CD4-positive, alpha-beta T cell treated with Interleukin-6 for 4 hours (primary cell): ENCODE results near the gene RPS6KC1.
"Not testable (repeated sequence)": the region's sequence is repeated elsewhere in the genome, so short reads cannot be mapped to it uniquely, and the experiment has no call there.

Experiments
- DNase-seq: peaks from one replicate; pipeline ENCODE4 v3.0.0-alpha.2; 2020; ENCODE audit warnings: mixed read lengths

Gene RPS6KC1

GRCh38 chr1:213159376-213159775 is 108.3 kb downstream of the RPS6KC1 start:
- DNase-seq, result no peak

GRCh38 chr1:213160442-213160841 is 109.4 kb downstream of the RPS6KC1 start:
- not testable (repeated sequence) for DNase-seq

- DNase-seq, result no peak
Observed at GRCh38 chr1:213162338-213162737, 111.3 kb downstream of the RPS6KC1 start.

- no peak for DNase-seq
Observed at GRCh38 chr1:213162862-213163261, 111.8 kb downstream of the RPS6KC1 start.

- DNase-seq, result no peak
Observed at GRCh38 chr1:213163278-213163711, 112.3 kb downstream of the RPS6KC1 start.

GRCh38 chr1:213164561-213164960 is 113.5 kb downstream of the RPS6KC1 start:
- DNase-seq, result no peak

GRCh38 chr1:213166852-213167251 is 115.8 kb downstream of the RPS6KC1 start:
- DNase-seq, result no peak

- no peak for DNase-seq
Observed at GRCh38 chr1:213171711-213172110, 120.7 kb downstream of the RPS6KC1 start.

GRCh38 chr1:213176341-213176740 is 125.3 kb downstream of the RPS6KC1 start:
- DNase-seq, result no peak

- DNase-seq, result no peak
Observed at GRCh38 chr1:213179784-213180183, 128.7 kb downstream of the RPS6KC1 start.

GRCh38 chr1:213180833-213181232 is 129.8 kb downstream of the RPS6KC1 start:
- no peak for DNase-seq

- DNase-seq, result no peak
Observed at GRCh38 chr1:213183036-213183672, 132.1 kb downstream of the RPS6KC1 start.

GRCh38 chr1:213186168-213186567 is 135.1 kb downstream of the RPS6KC1 start:
- DNase-seq, result no peak

GRCh38 chr1:213192026-213192425 is 141.0 kb downstream of the RPS6KC1 start:
- DNase-seq, result no peak

- no peak for DNase-seq
Observed at GRCh38 chr1:213194383-213194782, 143.3 kb downstream of the RPS6KC1 start.

GRCh38 chr1:213194855-213195254 is 143.8 kb downstream of the RPS6KC1 start:
- no peak for DNase-seq

GRCh38 chr1:213196328-213197054 is 145.4 kb downstream of the RPS6KC1 start:
- DNase-seq, result not testable (repeated sequence)

GRCh38 chr1:213200630-213201029 is 149.6 kb downstream of the RPS6KC1 start:
- DNase-seq, result no peak

- no peak for DNase-seq
Observed at GRCh38 chr1:213201380-213202155, 150.5 kb downstream of the RPS6KC1 start.

GRCh38 chr1:213211201-213211600 is 160.2 kb downstream of the RPS6KC1 start:
- no peak for DNase-seq

- not testable (repeated sequence) for DNase-seq
Observed at GRCh38 chr1:213219076-213219475, 168.0 kb downstream of the RPS6KC1 start.

- no peak for DNase-seq
Observed at GRCh38 chr1:213221209-213221608, 170.2 kb downstream of the RPS6KC1 start.

GRCh38 chr1:213227458-213227857 is 176.4 kb downstream of the RPS6KC1 start:
- no peak for DNase-seq

- no peak for DNase-seq
Observed at GRCh38 chr1:213231795-213232231, 180.8 kb downstream of the RPS6KC1 start.
